ENCODE results near the gene ANXA7. TPM values are rescaled to one million over a fixed set of nuclear protein-coding genes. Genes with fewer than 3 reads are reported as not detected.

Gene ANXA7
- total and polyA plus RNA-seq, 2 donors (not counting 3 experiments of a cell fraction or from before 2014, with no cell fraction given), result 56.5 to 81.6 TPM

GRCh38 chr10:73416571-73416970 is 2.7 kb upstream of the ANXA7 start:
- POLR2A ChIA-PET, result interaction anchor here (0.6 kb wide), 1 partner anchor 78 kb away, joined by 3 read pairs; no protein-coding TSS in a partner anchor
- FAIRE-seq, result no peak
- DNase-seq (ENCODE audit: low read depth, low spot score), result no peak
- Histone ChIP-seq H2AFZ (ENCODE audit: low read depth, low read length) (no peak overlapping the region), H3K79me2 (ENCODE audit: control insufficient read depth, insufficient read depth, low read length) (peaks cover 15% of the 10 kb centered on the region), H3K27me3 (ENCODE audit: control insufficient read depth in 2 of 2, insufficient read depth in 2 of 2, low read length in 2 of 2) (peaks cover 0 to 5% of the 10 kb centered on the region in 2 experiments), H3K36me3 (ENCODE audit: control insufficient read depth in 2 of 2, extremely low read depth in 1 of 2, insufficient read depth in 2 of 2, low read length in 2 of 2) (no peaks in the 10 kb centered on the region), H3K4me1 (ENCODE audit: control insufficient read depth, extremely low read depth, insufficient read depth, low read length) (peaks cover 11% of the 10 kb centered on the region), H4K20me1 (replicated peaks; ENCODE audit: control insufficient read depth, extremely low read depth, insufficient read depth, low read length) (no peaks in the 10 kb centered on the region), H3K9me3 (replicated peaks; ENCODE audit: control insufficient read depth, insufficient read depth, low read length) (no peaks in the 10 kb centered on the region), H3K4me2 (ENCODE audit: insufficient read depth, low read length) (no peak overlapping the region), H3K4me3 (replicated peaks in 1 of 3; ENCODE audit: insufficient read depth in 1 of 3, low read depth in 1 of 3, low read length in 3 of 3) (no peak overlapping the region), H3K9me1 (replicated peaks; ENCODE audit: control insufficient read depth, extremely low read depth, insufficient read depth, low read length) (no peaks in the 10 kb centered on the region), H3K27ac (ENCODE audit: insufficient read depth, low read depth, low read length) (no peak overlapping the region), H3K9ac (replicated peaks; ENCODE audit: extremely low read depth, insufficient read depth, low read length) (no peak overlapping the region)
- dilution Hi-C loops (cut with MboI; ENCODE audit: extremely low pct_ligation_motif_present, low sequenced_read_pairs), result no loop called here
- CTCF ChIA-PET, result no interaction called here
- intact Hi-C loops (cut with micrococcal nuclease), result no loop called here
- TF ChIP-seq GATA2 (IDR thresholded peaks at IDR 0.05; ENCODE audit: insufficient read depth, insufficient read length, low read depth, low read length), result no peak
- no peak for TF ChIP-seq JUN (IDR thresholded peaks at IDR 0.05; ENCODE audit: borderline replicate concordance, insufficient read depth, insufficient read length, low read depth)
- TF ChIP-seq FOS (IDR thresholded peaks at IDR 0.05; ENCODE audit: borderline replicate concordance, insufficient read depth, low read length), result no peak
- TF ChIP-seq MYC (IDR thresholded peaks at IDR 0.05; ENCODE audit: low read depth, low read length), result no peak
- no peak for TF ChIP-seq CTCF (IDR thresholded peaks at IDR 0.05; ENCODE audit: extremely low read depth in 1 of 2, insufficient read depth in 1 of 2, low read depth in 1 of 2, low read length in 2 of 2)
- TF ChIP-seq MAX (IDR thresholded peaks at IDR 0.05; ENCODE audit: insufficient read depth, insufficient read length), result no peak
- no peak for TF ChIP-seq EZH2 (IDR thresholded peaks at IDR 0.05; ENCODE audit: borderline replicate concordance, low read depth, low read length, severe bottlenecking)
- no peak for TF ChIP-seq POLR2A (IDR thresholded peaks at IDR 0.05; ENCODE audit: low read depth, low read length)
- no peak for TF ChIP-seq POLR2AphosphoS5 (IDR thresholded peaks at IDR 0.05; ENCODE audit: insufficient read depth, low read depth, low read length)
- no TSS peak for BruUV-seq (replicated peaks)

Data from endothelial cell of umbilical vein (primary cell).